ENCODE data around the gene SLC7A1. TPM values are rescaled to one million over a fixed set of nuclear protein-coding genes. Genes with fewer than 3 reads are reported as not detected.

The SLC7A1 gene
- total RNA-seq, 5 donors from 2014 or later (not counting 1 experiment from before 2014, with no cell fraction given) = 20.0 to 62.9 (median 57.9) TPM

- Mint-ChIP-seq H3K27ac (no peak overlapping the region), H3K36me3 (no peaks in the 10 kb centered on the region), H3K27me3 (peaks cover 19 to 26% of the 10 kb centered on the region in 2 donors), H3K4me3 (peak overlapping the region in 1 of 3 donors; percentile 15), H3K4me1 (peaks cover 0 to 5% (median 2%) of the 10 kb centered on the region in 3 donors), H3K9me3 (no peaks in the 10 kb centered on the region)
- DNase-seq = peak in 1 of 35 experiments; percentile 5
- H3K27me3 ChIP-seq (replicated peaks in 1 of 2; ENCODE audit: control insufficient read depth in 2 of 2, extremely low read depth in 1 of 2, insufficient read depth in 2 of 2, low read length in 1 of 2) = peaks cover 0 to 52% of the 10 kb centered on the region in 2 experiments
- no peak overlapping the region for H3K27ac ChIP-seq (ENCODE audit: low read length)
- no peak for ATAC-seq (replicated peaks in 1 of 4)
- peaks cover 0 to 3% of the 10 kb centered on the region in 2 experiments for H3K4me1 ChIP-seq (ENCODE audit: control insufficient read depth in 1 of 2, extremely low read depth in 1 of 2, insufficient read depth in 2 of 2, low read length in 2 of 2)
- no peaks in the 10 kb centered on the region for H3K9me3 ChIP-seq
- 49% methylated on average over 21 of the region's 32 CpGs for WGBS (ENCODE audit: insufficient coverage)
- no peak overlapping the region for H3K4me3 ChIP-seq (ENCODE audit: control insufficient read depth in 1 of 2, extremely low read depth in 1 of 2, low read length in 1 of 2)
- no peaks in the 10 kb centered on the region for H3K36me3 ChIP-seq (ENCODE audit: control insufficient read depth in 2 of 2, extremely low read depth in 1 of 2, insufficient read depth in 1 of 2, low read length in 1 of 2)
- ChIA-PET POLR2A (interaction anchor here in 1 of 2 donors (0.9 kb wide), 1 partner anchor 266 kb away, joined by 3 read pairs; no protein-coding TSS in a partner anchor), CTCF (interaction anchor here in 1 of 2 donors (0.6 kb wide), 1 partner anchor 114 kb away, joined by 3 read pairs; no protein-coding TSS in a partner anchor)
Observed at GRCh38 chr13:29503041-29503837, 92.2 kb downstream of the SLC7A1 start.

- ChIA-PET CTCF (no interaction called here), POLR2A (no interaction called here)
- no peak for ATAC-seq (replicated peaks in 1 of 4)
- no peaks in the 10 kb centered on the region for H3K9me3 ChIP-seq
- peak overlapping the region in 1 of 3 donors; percentile 15 for H3K4me3 Mint-ChIP-seq
- peaks cover 0 to 3% of the 10 kb centered on the region in 2 experiments for H3K4me1 ChIP-seq (ENCODE audit: control insufficient read depth in 1 of 2, extremely low read depth in 1 of 2, insufficient read depth in 2 of 2, low read length in 2 of 2)
- no peak overlapping the region for H3K4me3 ChIP-seq (ENCODE audit: control insufficient read depth in 1 of 2, extremely low read depth in 1 of 2, low read length in 1 of 2)
- H3K27me3 Mint-ChIP-seq = peaks cover 21 to 26% of the 10 kb centered on the region in 2 donors
- WGBS (ENCODE audit: insufficient coverage) = 93% methylated on average over 9 of the region's 13 CpGs
- H3K9me3 Mint-ChIP-seq = no peaks in the 10 kb centered on the region
- H3K36me3 ChIP-seq (ENCODE audit: control insufficient read depth in 2 of 2, extremely low read depth in 1 of 2, insufficient read depth in 1 of 2, low read length in 1 of 2) = no peaks in the 10 kb centered on the region
- no peak for DNase-seq
- no peaks in the 10 kb centered on the region for H3K36me3 Mint-ChIP-seq
- H3K27ac ChIP-seq (ENCODE audit: low read length) = no peak overlapping the region
- no peak overlapping the region for H3K27ac Mint-ChIP-seq
- peaks cover 0 to 5% (median 2%) of the 10 kb centered on the region in 3 donors for H3K4me1 Mint-ChIP-seq
- H3K27me3 ChIP-seq (replicated peaks in 1 of 2; ENCODE audit: control insufficient read depth in 2 of 2, extremely low read depth in 1 of 2, insufficient read depth in 2 of 2, low read length in 1 of 2) = peaks cover 0 to 56% of the 10 kb centered on the region in 2 experiments
Observed at GRCh38 chr13:29502391-29503008, 93.0 kb downstream of the SLC7A1 start.

- ATAC-seq (replicated peaks in 1 of 4) (no peak), DNase-seq (no peak)
- Mint-ChIP-seq H3K27me3 (peaks cover 23 to 30% of the 10 kb centered on the region in 2 donors), H3K36me3 (no peaks in the 10 kb centered on the region), H3K9me3 (no peaks in the 10 kb centered on the region), H3K27ac (no peak overlapping the region), H3K4me3 (no peak overlapping the region), H3K4me1 (peaks cover 2 to 5% (median 2%) of the 10 kb centered on the region in 3 donors)
- Histone ChIP-seq H3K9me3 (no peaks in the 10 kb centered on the region), H3K4me3 (ENCODE audit: control insufficient read depth in 1 of 2, extremely low read depth in 1 of 2, low read length in 1 of 2) (no peak overlapping the region), H3K27ac (ENCODE audit: low read length) (no peak overlapping the region), H3K27me3 (replicated peaks in 1 of 2; ENCODE audit: control insufficient read depth in 2 of 2, extremely low read depth in 1 of 2, insufficient read depth in 2 of 2, low read length in 1 of 2) (peaks cover 0 to 64% of the 10 kb centered on the region in 2 experiments), H3K36me3 (ENCODE audit: control insufficient read depth in 2 of 2, extremely low read depth in 1 of 2, insufficient read depth in 1 of 2, low read length in 1 of 2) (no peaks in the 10 kb centered on the region), H3K4me1 (ENCODE audit: control insufficient read depth in 1 of 2, extremely low read depth in 1 of 2, insufficient read depth in 2 of 2, low read length in 2 of 2) (peaks cover 0 to 3% of the 10 kb centered on the region in 2 experiments)
- CTCF ChIA-PET = no interaction called here
- WGBS (ENCODE audit: insufficient coverage) = 96% methylated on average over 4 of the region's 4 CpGs
- POLR2A ChIA-PET = no interaction called here
Observed at GRCh38 chr13:29501674-29502073, 93.8 kb downstream of the SLC7A1 start.

- no peak for ATAC-seq (replicated peaks in 1 of 4)
- H3K36me3 Mint-ChIP-seq = no peaks in the 10 kb centered on the region
- H3K9me3 Mint-ChIP-seq = no peaks in the 10 kb centered on the region
- WGBS (ENCODE audit: insufficient coverage) = no CpG with 5 or more reads among the region's 7 CpGs
- Histone ChIP-seq H3K36me3 (ENCODE audit: control insufficient read depth in 2 of 2, extremely low read depth in 1 of 2, insufficient read depth in 1 of 2, low read length in 1 of 2) (no peaks in the 10 kb centered on the region), H3K27ac (ENCODE audit: low read length) (no peak overlapping the region), H3K27me3 (replicated peaks in 1 of 2; ENCODE audit: control insufficient read depth in 2 of 2, extremely low read depth in 1 of 2, insufficient read depth in 2 of 2, low read length in 1 of 2) (peaks cover 0 to 70% of the 10 kb centered on the region in 2 experiments), H3K4me3 (ENCODE audit: control insufficient read depth in 1 of 2, extremely low read depth in 1 of 2, low read length in 1 of 2) (no peak overlapping the region), H3K4me1 (ENCODE audit: control insufficient read depth in 1 of 2, extremely low read depth in 1 of 2, insufficient read depth in 2 of 2, low read length in 2 of 2) (peaks cover 0 to 6% of the 10 kb centered on the region in 2 experiments), H3K9me3 (no peaks in the 10 kb centered on the region)
- CTCF ChIA-PET = interaction anchor here in 1 of 2 donors (0.5 kb wide), 1 partner anchor 918 kb away, joined by 3 read pairs; no protein-coding TSS in a partner anchor
- DNase-seq = no peak
- POLR2A ChIA-PET = no interaction called here
- H3K27ac Mint-ChIP-seq = no peak overlapping the region
- peaks cover 8 to 13% (median 12%) of the 10 kb centered on the region in 3 donors for H3K4me1 Mint-ChIP-seq
- peaks cover 35 to 41% of the 10 kb centered on the region in 2 donors for H3K27me3 Mint-ChIP-seq
- H3K4me3 Mint-ChIP-seq = no peak overlapping the region
Observed at GRCh38 chr13:29500386-29500785, 95.1 kb downstream of the SLC7A1 start.

GRCh38 chr13:29499506-29500165 is 95.9 kb downstream of the SLC7A1 start:
- H3K27ac Mint-ChIP-seq = no peak overlapping the region
- H3K27me3 Mint-ChIP-seq = peaks cover 35 to 41% of the 10 kb centered on the region in 2 donors
- Histone ChIP-seq H3K36me3 (ENCODE audit: control insufficient read depth in 2 of 2, extremely low read depth in 1 of 2, insufficient read depth in 1 of 2, low read length in 1 of 2) (no peaks in the 10 kb centered on the region), H3K4me1 (ENCODE audit: control insufficient read depth in 1 of 2, extremely low read depth in 1 of 2, insufficient read depth in 2 of 2, low read length in 2 of 2) (peaks cover 0 to 6% of the 10 kb centered on the region in 2 experiments), H3K4me3 (ENCODE audit: control insufficient read depth in 1 of 2, extremely low read depth in 1 of 2, low read length in 1 of 2) (no peak overlapping the region), H3K9me3 (no peaks in the 10 kb centered on the region), H3K27ac (ENCODE audit: low read length) (no peak overlapping the region), H3K27me3 (replicated peaks in 1 of 2; ENCODE audit: control insufficient read depth in 2 of 2, extremely low read depth in 1 of 2, insufficient read depth in 2 of 2, low read length in 1 of 2) (peaks cover 0 to 67% of the 10 kb centered on the region in 2 experiments)
- H3K9me3 Mint-ChIP-seq = no peaks in the 10 kb centered on the region
- no peak for ATAC-seq (replicated peaks in 1 of 4)
- no peaks in the 10 kb centered on the region for H3K36me3 Mint-ChIP-seq
- peaks cover 8 to 13% (median 12%) of the 10 kb centered on the region in 3 donors for H3K4me1 Mint-ChIP-seq
- ChIA-PET POLR2A (no interaction called here), CTCF (no interaction called here)
- no peak overlapping the region for H3K4me3 Mint-ChIP-seq
- WGBS (ENCODE audit: insufficient coverage) = 76% methylated on average over 6 of the region's 7 CpGs
- no peak for DNase-seq

- DNase-seq = no peak
- H3K27ac ChIP-seq (ENCODE audit: low read length) = no peak overlapping the region
- peaks cover 6 to 13% (median 12%) of the 10 kb centered on the region in 3 donors for H3K4me1 Mint-ChIP-seq
- H3K27me3 ChIP-seq (replicated peaks in 1 of 2; ENCODE audit: control insufficient read depth in 2 of 2, extremely low read depth in 1 of 2, insufficient read depth in 2 of 2, low read length in 1 of 2) = peaks cover 0 to 61% of the 10 kb centered on the region in 2 experiments
- WGBS (ENCODE audit: insufficient coverage) = 82% methylated on average over 12 of the region's 13 CpGs
- no peak overlapping the region for H3K4me3 Mint-ChIP-seq
- H3K9me3 ChIP-seq = no peaks in the 10 kb centered on the region
- ChIA-PET CTCF (interaction anchor here in 1 of 2 donors (0.8 kb wide), 1 partner anchor 10 kb away, joined by 3 read pairs; no protein-coding TSS in a partner anchor), POLR2A (no interaction called here)
- no peaks in the 10 kb centered on the region for H3K9me3 Mint-ChIP-seq
- H3K27me3 Mint-ChIP-seq = peaks cover 34 to 35% of the 10 kb centered on the region in 2 donors
- H3K4me1 ChIP-seq (ENCODE audit: control insufficient read depth in 1 of 2, extremely low read depth in 1 of 2, insufficient read depth in 2 of 2, low read length in 2 of 2) = peaks cover 0 to 6% of the 10 kb centered on the region in 2 experiments
- no peak for ATAC-seq (replicated peaks in 1 of 4)
- no peak overlapping the region for H3K4me3 ChIP-seq (ENCODE audit: control insufficient read depth in 1 of 2, extremely low read depth in 1 of 2, low read length in 1 of 2)
- no peak overlapping the region for H3K27ac Mint-ChIP-seq
- H3K36me3 ChIP-seq (ENCODE audit: control insufficient read depth in 2 of 2, extremely low read depth in 1 of 2, insufficient read depth in 1 of 2, low read length in 1 of 2) = no peaks in the 10 kb centered on the region
- no peaks in the 10 kb centered on the region for H3K36me3 Mint-ChIP-seq
Observed at GRCh38 chr13:29498426-29499040, 97.0 kb downstream of the SLC7A1 start.

Data from T-cell (primary cell).